Measurements from ENCODE around the gene MAML3. TPM values are rescaled to one million over a fixed set of nuclear protein-coding genes. Genes with fewer than 3 reads are reported as not detected.
A peak's percentile ranks its signal among the peaks of the same experiment; 100 is the strongest.

Gene MAML3
- total and polyA plus RNA-seq, 2 of the 13 experiments (the other 11 are each of a cell fraction or from before 2014, with no cell fraction given) = 0.05 to 0.13 TPM

DNA sequence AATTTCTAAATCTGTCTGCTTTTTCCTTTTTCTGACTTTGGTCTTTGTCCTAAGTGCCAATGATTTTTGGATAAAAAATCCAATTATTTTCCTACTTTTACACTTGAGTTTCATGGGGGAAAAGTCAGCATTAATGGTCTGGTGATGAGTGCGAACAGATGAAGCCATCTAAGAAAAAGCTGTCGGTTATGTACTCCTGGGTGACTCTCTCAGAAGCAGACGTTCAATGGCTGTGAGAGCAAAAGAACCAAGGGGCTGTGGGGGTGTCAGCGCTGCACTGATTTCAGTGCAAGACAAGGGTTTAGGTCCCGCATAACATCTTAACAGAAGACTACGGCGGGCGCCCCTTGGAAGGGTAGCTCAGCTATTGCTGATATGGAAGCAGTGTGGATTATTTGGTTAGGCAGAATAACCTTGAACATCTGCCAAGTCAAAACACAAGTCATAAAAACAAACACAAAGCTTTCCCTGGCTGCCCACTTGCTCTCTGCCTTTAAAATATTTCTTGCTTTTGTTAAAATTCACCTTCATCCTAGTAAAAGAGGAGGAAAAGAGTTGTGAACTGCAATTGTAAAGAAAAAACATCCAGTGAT lies 240.5 kb downstream of the MAML3 start:
- ChIA-PET CTCF (ENCODE audit: low intra/inter-chr PET ratio, low total read pairs) (no interaction called here), POLR2A (no interaction called here)
- Histone ChIP-seq H3K27me3 (ENCODE audit: control insufficient read depth in 1 of 2, insufficient read depth in 2 of 2, low read length in 2 of 2) (no peaks in the 10 kb centered on the region; a peak in 1 of 5 replicates), H3K9me3 (ENCODE audit: low read length) (no peaks in the 10 kb centered on the region), H3K36me3 (replicated peaks in 1 of 2; ENCODE audit: control insufficient read depth in 1 of 2, insufficient read depth in 2 of 2, low read length in 2 of 2) (no peaks in the 10 kb centered on the region), H3K4me3 (replicated peaks in 1 of 3; ENCODE audit: insufficient read depth in 1 of 3, low read depth in 2 of 3, low read length in 3 of 3) (peak overlapping the region in 1 of 3 experiments; percentile 25; a peak in 2 of 6 replicates), H3K4me2 (ENCODE audit: low read depth, low read length) (peak overlapping the region; percentile 51; the same call in 1 of the 2 replicates), H3K27ac (ENCODE audit: extremely low read length, insufficient read depth, low read length) (no peak overlapping the region), H4K20me1 (ENCODE audit: insufficient read depth, low read length) (no peaks in the 10 kb centered on the region), H3K79me2 (ENCODE audit: insufficient read depth, low read length) (no peaks in the 10 kb centered on the region), H2AFZ (ENCODE audit: low read length) (no peak overlapping the region), H3K4me1 (ENCODE audit: insufficient read depth, low read length) (peaks cover 35% of the 10 kb centered on the region), H3K9ac (ENCODE audit: insufficient read depth, low read depth, low read length) (no peak overlapping the region)
- DNase-seq (ENCODE audit: low spot score) (peak; percentile 44), ATAC-seq (peak; percentile 70), FAIRE-seq (no peak)
- in situ Hi-C loops (cut with HindIII; ENCODE audit: extremely low pct_ligation_motif_present, low pct_unique_long_range_greater_than_20kb) = no loop called here
- 31% methylated on average over 8 of the region's 8 CpGs for WGBS (ENCODE audit: low lambda C conversion rate)
- intact Hi-C loops (cut with micrococcal nuclease; ENCODE audit: unreplicated experiment) = no loop called here
- BruUV-seq (replicated peaks) = no TSS peak
- TF ChIP-seq MED1 (CRISPR knock-in tag; IDR thresholded peaks at IDR 0.05) (0 out of 2 replicates have a peak, but pooled peaks have one; percentile 14), SALL1 (CRISPR knock-in tag; IDR thresholded peaks at IDR 0.05) (peak; percentile 88), SMAD1 (CRISPR knock-in tag; IDR thresholded peaks at IDR 0.05; ENCODE audit: borderline replicate concordance, low read depth) (no peak), KAT8 (CRISPR knock-in tag; IDR thresholded peaks at IDR 0.05) (no peak), MBNL3 (CRISPR knock-in tag; conservative IDR thresholded peaks at IDR 0.05) (no peak), ZNF737 (CRISPR knock-in tag; IDR thresholded peaks at IDR 0.05; ENCODE audit: borderline replicate concordance) (no peak), ZNF460 (CRISPR knock-in tag; IDR thresholded peaks at IDR 0.05; ENCODE audit: borderline replicate concordance) (no peak), CBX2 (IDR thresholded peaks at IDR 0.05; ENCODE audit: low read depth, low read length) (no peak), CBX2 (CRISPR knock-in tag; IDR thresholded peaks at IDR 0.05; ENCODE audit: low read depth) (no peak), GATAD1 (CRISPR knock-in tag; IDR thresholded peaks at IDR 0.05) (no peak), ZNF354B (CRISPR knock-in tag; IDR thresholded peaks at IDR 0.05) (no peak), GPN1 (CRISPR knock-in tag; IDR thresholded peaks at IDR 0.05; ENCODE audit: borderline replicate concordance) (no peak), SOX6 (IDR thresholded peaks at IDR 0.05) (no peak), SOX6 (CRISPR knock-in tag; IDR thresholded peaks at IDR 0.05) (peak; percentile 57), HMG20A (CRISPR knock-in tag; IDR thresholded peaks at IDR 0.05; ENCODE audit: borderline replicate concordance) (peak; percentile 66; the same call in 1 of the 2 replicates), POGZ (CRISPR knock-in tag; IDR thresholded peaks at IDR 0.05) (0 out of 2 replicates have a peak, but pooled peaks have one; percentile 16), ZNF33B (CRISPR knock-in tag; IDR thresholded peaks at IDR 0.05) (no peak), ZNF224 (CRISPR knock-in tag; IDR thresholded peaks at IDR 0.05) (no peak), ZKSCAN5 (CRISPR knock-in tag; IDR thresholded peaks at IDR 0.05) (no peak)
- TF ChIP-seq, protein P1, sequence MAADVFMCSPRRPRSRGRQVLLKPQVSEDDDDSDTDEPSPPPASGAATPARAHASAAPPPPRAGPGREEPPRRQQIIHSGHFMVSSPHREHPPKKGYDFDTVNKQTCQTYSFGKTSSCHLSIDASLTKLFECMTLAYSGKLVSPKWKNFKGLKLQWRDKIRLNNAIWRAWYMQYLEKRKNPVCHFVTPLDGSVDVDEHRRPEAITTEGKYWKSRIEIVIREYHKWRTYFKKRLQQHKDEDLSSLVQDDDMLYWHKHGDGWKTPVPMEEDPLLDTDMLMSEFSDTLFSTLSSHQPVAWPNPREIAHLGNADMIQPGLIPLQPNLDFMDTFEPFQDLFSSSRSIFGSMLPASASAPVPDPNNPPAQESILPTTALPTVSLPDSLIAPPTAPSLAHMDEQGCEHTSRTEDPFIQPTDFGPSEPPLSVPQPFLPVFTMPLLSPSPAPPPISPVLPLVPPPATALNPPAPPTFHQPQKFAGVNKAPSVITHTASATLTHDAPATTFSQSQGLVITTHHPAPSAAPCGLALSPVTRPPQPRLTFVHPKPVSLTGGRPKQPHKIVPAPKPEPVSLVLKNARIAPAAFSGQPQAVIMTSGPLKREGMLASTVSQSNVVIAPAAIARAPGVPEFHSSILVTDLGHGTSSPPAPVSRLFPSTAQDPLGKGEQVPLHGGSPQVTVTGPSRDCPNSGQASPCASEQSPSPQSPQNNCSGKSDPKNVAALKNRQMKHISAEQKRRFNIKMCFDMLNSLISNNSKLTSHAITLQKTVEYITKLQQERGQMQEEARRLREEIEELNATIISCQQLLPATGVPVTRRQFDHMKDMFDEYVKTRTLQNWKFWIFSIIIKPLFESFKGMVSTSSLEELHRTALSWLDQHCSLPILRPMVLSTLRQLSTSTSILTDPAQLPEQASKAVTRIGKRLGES (CRISPR knock-in tag; IDR thresholded peaks at IDR 0.05; ENCODE audit: borderline replicate concordance) = no peak
- TF ChIP-seq, protein P2, sequence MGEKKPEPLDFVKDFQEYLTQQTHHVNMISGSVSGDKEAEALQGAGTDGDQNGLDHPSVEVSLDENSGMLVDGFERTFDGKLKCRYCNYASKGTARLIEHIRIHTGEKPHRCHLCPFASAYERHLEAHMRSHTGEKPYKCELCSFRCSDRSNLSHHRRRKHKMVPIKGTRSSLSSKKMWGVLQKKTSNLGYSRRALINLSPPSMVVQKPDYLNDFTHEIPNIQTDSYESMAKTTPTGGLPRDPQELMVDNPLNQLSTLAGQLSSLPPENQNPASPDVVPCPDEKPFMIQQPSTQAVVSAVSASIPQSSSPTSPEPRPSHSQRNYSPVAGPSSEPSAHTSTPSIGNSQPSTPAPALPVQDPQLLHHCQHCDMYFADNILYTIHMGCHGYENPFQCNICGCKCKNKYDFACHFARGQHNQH (CRISPR knock-in tag; IDR thresholded peaks at IDR 0.05) = no peak

All from HepG2 (cell line).